Measurements from ENCODE around the gene PNPLA3. TPM values are rescaled to one million over a fixed set of nuclear protein-coding genes. Genes with fewer than 3 reads are reported as not detected.

The PNPLA3 gene
- total RNA-seq, 4 donors from 2014 or later, result 0.76 to 1.7 (median 0.92) TPM; not detected in 1

DNA sequence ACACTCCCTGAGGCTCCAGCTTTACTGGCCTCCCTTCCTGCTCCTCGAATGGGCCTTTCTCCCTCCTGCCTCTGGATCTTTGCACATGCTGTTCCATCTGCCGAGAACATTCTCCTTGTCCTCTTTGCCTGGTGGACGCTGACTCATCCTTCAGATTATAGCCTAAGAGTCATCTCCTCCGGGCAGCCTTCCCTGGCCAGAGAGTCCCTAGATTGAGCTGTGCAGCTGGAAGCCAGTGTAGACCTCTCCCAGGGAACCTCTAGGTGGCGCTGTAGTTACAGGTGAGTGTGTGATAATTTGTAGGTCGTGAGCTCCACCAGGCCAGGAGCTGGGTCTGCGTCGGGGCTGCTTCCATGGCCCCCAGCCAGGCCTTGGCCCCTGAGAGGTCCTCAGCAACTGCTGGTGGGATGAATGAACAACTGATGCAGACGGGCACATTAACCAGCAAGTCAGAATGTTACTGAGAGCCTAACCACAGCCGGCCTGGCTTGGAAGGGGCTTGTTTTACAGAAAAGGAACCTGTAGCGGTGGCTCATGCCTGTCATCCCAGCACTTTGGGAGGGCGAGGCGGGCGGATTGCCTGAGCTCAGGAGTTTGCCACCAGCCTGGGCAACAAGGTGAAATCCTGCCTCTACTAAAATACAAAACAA, 40.5 kb upstream of the PNPLA3 start:
- TF ChIP-seq, protein P1, sequence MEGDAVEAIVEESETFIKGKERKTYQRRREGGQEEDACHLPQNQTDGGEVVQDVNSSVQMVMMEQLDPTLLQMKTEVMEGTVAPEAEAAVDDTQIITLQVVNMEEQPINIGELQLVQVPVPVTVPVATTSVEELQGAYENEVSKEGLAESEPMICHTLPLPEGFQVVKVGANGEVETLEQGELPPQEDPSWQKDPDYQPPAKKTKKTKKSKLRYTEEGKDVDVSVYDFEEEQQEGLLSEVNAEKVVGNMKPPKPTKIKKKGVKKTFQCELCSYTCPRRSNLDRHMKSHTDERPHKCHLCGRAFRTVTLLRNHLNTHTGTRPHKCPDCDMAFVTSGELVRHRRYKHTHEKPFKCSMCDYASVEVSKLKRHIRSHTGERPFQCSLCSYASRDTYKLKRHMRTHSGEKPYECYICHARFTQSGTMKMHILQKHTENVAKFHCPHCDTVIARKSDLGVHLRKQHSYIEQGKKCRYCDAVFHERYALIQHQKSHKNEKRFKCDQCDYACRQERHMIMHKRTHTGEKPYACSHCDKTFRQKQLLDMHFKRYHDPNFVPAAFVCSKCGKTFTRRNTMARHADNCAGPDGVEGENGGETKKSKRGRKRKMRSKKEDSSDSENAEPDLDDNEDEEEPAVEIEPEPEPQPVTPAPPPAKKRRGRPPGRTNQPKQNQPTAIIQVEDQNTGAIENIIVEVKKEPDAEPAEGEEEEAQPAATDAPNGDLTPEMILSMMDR (IDR thresholded peaks at IDR 0.05), result peak in 5 of 6 experiments; percentile 45 to 69 (median 48)
- no peak for TF ChIP-seq POLR2A (IDR thresholded peaks at IDR 0.05)
- no peaks in the 10 kb centered on the region for H3K4me1 ChIP-seq
- H3K27me3 ChIP-seq, result peaks cover 0 to 91% (median 0%) of the 10 kb centered on the region in 4 donors
- H3K4me3 ChIP-seq, result no peak overlapping the region
- WGBS, 2 donors, result 40 to 48% methylated on average over 7 to 11 of the region's 14 CpGs
- intact Hi-C loops (cut with DNase I), result no loop called here
- H3K27ac ChIP-seq, result no peak overlapping the region
- no peaks in the 10 kb centered on the region for H3K36me3 ChIP-seq
- no peak for DNase-seq
- no peaks in the 10 kb centered on the region for H3K9me3 ChIP-seq

DNA sequence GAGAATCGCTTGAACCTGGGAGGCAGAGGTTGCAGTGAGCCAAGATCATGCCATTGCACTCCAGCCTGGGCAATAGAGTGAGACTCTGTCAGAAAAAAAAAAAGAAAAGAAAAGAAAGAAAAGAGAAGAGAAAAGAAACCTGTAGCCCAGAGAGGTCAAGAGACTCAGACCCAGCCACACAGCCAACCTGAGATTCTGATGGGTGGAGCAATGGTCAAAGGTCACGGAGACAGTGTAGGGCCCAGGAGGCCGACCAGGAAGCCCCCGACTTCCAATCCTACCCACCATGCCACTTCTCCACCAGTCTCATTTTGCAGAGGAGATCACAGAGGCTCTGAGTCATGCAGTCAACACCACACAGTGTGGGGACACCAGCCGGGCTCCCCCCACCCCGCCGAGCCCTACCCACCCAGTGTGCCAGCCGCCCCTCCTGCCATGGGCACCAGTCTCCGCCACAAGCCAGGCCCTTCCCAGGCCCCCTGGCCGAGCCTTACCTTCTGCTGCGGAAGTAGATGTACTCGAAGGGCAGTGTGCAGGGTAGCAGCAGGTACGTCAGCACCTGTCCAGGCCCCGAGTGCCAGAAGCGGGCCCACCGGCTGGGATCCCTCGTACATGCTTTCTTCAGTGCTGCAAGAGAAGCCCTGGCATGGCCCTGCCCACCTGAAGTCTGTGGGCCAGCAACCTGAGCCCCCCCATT, 39.7 kb upstream of the PNPLA3 start:
- Histone ChIP-seq H3K27me3 (peaks cover 0 to 91% (median 0%) of the 10 kb centered on the region in 4 donors), H3K27ac (no peak overlapping the region), H3K4me3 (no peak overlapping the region), H3K4me1 (no peaks in the 10 kb centered on the region), H3K36me3 (no peaks in the 10 kb centered on the region), H3K9me3 (no peaks in the 10 kb centered on the region)
- TF ChIP-seq POLR2A (IDR thresholded peaks at IDR 0.05), result no peak
- TF ChIP-seq, protein P1 (IDR thresholded peaks at IDR 0.05), result no peak
- WGBS, 2 donors, result 74 to 77% methylated on average over 4 of the region's 17 CpGs
- no peak for DNase-seq
- intact Hi-C loops (cut with DNase I), result no loop called here

DNA sequence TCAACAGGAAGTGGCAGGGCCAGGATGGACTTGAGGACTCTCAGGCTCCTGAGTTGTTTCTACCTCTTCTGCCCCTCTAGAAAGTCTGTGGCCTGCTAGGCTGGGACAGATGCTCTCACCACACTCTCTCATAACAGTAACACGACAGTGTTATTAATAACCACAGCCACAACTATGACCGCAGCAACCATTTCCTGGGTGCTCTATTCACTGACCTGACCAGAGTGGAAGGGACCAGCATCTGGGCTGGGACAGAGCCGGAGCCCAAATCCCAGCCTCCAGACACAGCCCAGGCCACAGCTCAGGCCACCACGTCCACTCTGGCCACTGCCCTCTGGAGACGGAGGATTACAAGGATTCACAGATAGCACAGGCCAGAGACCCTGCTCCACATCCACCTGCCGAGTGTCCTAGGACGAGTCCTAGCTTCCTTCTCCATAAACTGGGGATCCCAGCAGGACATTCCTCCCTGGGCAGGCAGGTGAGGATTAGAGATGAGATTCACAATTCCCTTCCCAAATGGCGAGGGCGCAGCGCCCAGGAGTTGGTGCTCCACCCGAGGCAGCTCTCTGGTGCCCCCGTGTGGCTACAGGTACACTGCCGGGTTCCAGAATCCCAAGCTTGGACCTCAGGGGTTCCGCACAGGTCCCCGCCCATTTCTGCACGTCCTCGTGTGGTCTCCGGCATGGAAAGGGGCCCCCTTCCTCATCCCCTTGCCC, 38.8 kb upstream of the PNPLA3 start:
- DNase-seq, result no peak
- no peaks in the 10 kb centered on the region for H3K36me3 ChIP-seq
- TF ChIP-seq, protein P1 (IDR thresholded peaks at IDR 0.05), result peak; percentile 43 to 78 (median 54)
- no peak for TF ChIP-seq POLR2A (IDR thresholded peaks at IDR 0.05)
- peaks cover 0 to 91% (median 0%) of the 10 kb centered on the region in 4 donors for H3K27me3 ChIP-seq
- intact Hi-C loops (cut with DNase I), result no loop called here
- H3K4me3 ChIP-seq, result no peak overlapping the region
- no peaks in the 10 kb centered on the region for H3K4me1 ChIP-seq
- H3K9me3 ChIP-seq, result no peaks in the 10 kb centered on the region
- 4 to 20% methylated on average over 5 to 6 of the region's 18 CpGs for WGBS, 2 donors
- no peak overlapping the region for H3K27ac ChIP-seq

DNA sequence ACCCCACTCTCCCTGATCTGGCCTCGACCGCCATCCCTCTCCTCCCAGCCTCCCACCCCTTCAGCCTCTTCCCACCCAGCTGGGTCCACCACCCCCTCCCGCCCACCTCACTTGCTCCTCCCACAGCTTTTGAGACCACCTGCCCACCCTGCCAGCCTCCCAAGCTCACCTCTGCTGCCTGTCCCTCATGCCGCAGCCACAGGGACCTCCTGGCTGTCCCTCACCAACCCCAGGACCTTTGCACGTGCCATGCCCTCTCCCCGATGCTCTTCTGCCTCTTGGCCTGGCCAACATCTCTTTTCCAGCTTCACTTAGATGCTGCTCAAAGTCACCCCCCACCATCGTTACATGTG, 38.3 kb upstream of the PNPLA3 start:
- H3K4me1 ChIP-seq, result no peaks in the 10 kb centered on the region
- H3K9me3 ChIP-seq, result no peaks in the 10 kb centered on the region
- no peak overlapping the region for H3K4me3 ChIP-seq
- intact Hi-C loops (cut with DNase I), result no loop called here
- DNase-seq, result no peak
- H3K27ac ChIP-seq, result no peak overlapping the region
- TF ChIP-seq POLR2A (IDR thresholded peaks at IDR 0.05), result no peak
- TF ChIP-seq, protein P1 (IDR thresholded peaks at IDR 0.05), result no peak
- H3K36me3 ChIP-seq, result no peaks in the 10 kb centered on the region
- H3K27me3 ChIP-seq, result peaks cover 0 to 91% (median 3%) of the 10 kb centered on the region in 4 donors
- WGBS, 2 donors, result 62 to 65% methylated on average over 7 of the region's 7 CpGs

DNA sequence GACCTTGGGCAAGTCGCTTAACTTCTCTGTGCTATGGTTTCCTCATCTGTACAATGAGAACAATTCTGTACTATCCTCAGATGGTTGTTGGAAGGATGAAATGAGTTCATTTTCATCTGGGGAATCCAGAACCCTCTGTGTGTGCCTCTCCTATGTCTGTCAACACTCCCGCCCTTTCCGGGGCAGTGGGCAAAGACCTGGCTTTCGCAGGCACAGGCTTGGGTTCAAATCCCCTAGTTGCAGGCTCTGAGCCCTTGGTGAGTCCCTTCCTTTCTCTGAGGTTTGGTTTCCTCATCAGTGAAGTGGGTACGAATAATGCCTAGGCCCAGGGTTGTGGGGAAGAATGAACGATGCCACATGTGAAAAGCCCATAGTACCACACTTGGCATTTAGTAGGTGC, 37.8 kb upstream of the PNPLA3 start:
- WGBS, 2 donors, result 100% methylated on average over 1 to 2 of the region's 6 CpGs
- H3K27me3 ChIP-seq, result peaks cover 2 to 91% (median 7%) of the 10 kb centered on the region in 4 donors
- intact Hi-C loops (cut with DNase I), result no loop called here

More for the DNA sequence above, 37.8 kb upstream of the PNPLA3 start:
- DNase-seq, result no peak
- Histone ChIP-seq H3K36me3 (no peaks in the 10 kb centered on the region), H3K9me3 (no peaks in the 10 kb centered on the region), H3K27ac (no peak overlapping the region), H3K4me3 (no peak overlapping the region), H3K4me1 (no peaks in the 10 kb centered on the region)
- TF ChIP-seq POLR2A (IDR thresholded peaks at IDR 0.05), result no peak
- TF ChIP-seq, protein P1 (IDR thresholded peaks at IDR 0.05), result no peak
